CD14-positive monocyte (primary cell): ENCODE measurements around the gene NDST1. TPM values are rescaled to one million over a fixed set of nuclear protein-coding genes. Genes with fewer than 3 reads are reported as not detected.

ENCODE experiments used
- DNase-seq, 3 donors: peaks; one replicate each; pipeline ENCODE4 v3.0.0-alpha.2; 2011 to 2022
- H2AFZ ChIP-seq: 2 replicates; pipeline ENCODE4 v1.6.0; 2012; ENCODE audit warnings: mild to moderate bottlenecking, low read depth, low read length, inconsistent platforms; ENCODE audit not compliant: insufficient read depth, poor library complexity, severe bottlenecking
- H3K27ac ChIP-seq, 2 donors: 1 replicate in 1 of 2; 2 replicates in 1 of 2; pipeline ENCODE4 v1.5.1; 2012 to 2013; ENCODE audit warnings: low read length in 2 of 2, control low read depth in 1 of 2, inconsistent platforms in 1 of 2, low read depth in 1 of 2, mild to moderate bottlenecking in 1 of 2
- H3K27me3 ChIP-seq, 2 donors: one replicate each; pipeline versions ENCODE4 v1.6.0 to v1.6.1; 2011 to 2013; ENCODE audit warnings: low read length in 2 of 2; ENCODE audit not compliant: control insufficient read depth in 2 of 2, insufficient read depth in 2 of 2
- H3K36me3 ChIP-seq, 2 donors: replicated peaks in 1 of 2; 1 replicate in 1 of 2; 2 replicates in 1 of 2; pipeline versions ENCODE4 v1.5.1 to v1.6.1; 2012 to 2013; ENCODE audit warnings: low read length in 2 of 2, control low read depth in 1 of 2, inconsistent platforms in 1 of 2, mild to moderate bottlenecking in 1 of 2; ENCODE audit not compliant: insufficient read depth in 2 of 2, control insufficient read depth in 1 of 2
- H3K4me1 ChIP-seq, 2 donors: 1 replicate in 1 of 2; 2 replicates in 1 of 2; pipeline versions ENCODE4 v1.5.1 to v1.6.1; 2012 to 2013; ENCODE audit warnings: low read length in 2 of 2, control low read depth in 1 of 2, inconsistent platforms in 1 of 2, mild to moderate bottlenecking in 1 of 2, moderate library complexity in 1 of 2; ENCODE audit not compliant: insufficient read depth in 2 of 2, control insufficient read depth in 1 of 2
- H3K4me2 ChIP-seq: replicated peaks from 2 replicates; pipeline ENCODE3; 2012; ENCODE audit warnings: low read length, moderate library complexity, mild to moderate bottlenecking; ENCODE audit not compliant: poor library complexity, severe bottlenecking; ENCODE audit errors: extremely low read depth
- H3K4me3 ChIP-seq, 3 experiments: fragments of 200-600 bp in 1 of 3; sonication (generic) in 1 of 3; replicated peaks in 1 of 3; 1 replicate in 2 of 3; 2 replicates in 1 of 3; pipeline ENCODE4 v1.5.1; 2011 to 2013; ENCODE audit warnings: low read length in 3 of 3, mild to moderate bottlenecking in 3 of 3, control low read depth in 2 of 3, low read depth in 2 of 3, inconsistent platforms in 1 of 3, moderate library complexity in 1 of 3
- H3K79me2 ChIP-seq: 2 replicates; pipeline ENCODE4 v1.6.0; 2012; ENCODE audit warnings: mild to moderate bottlenecking, control low read depth, inconsistent platforms, low read length, moderate library complexity; ENCODE audit not compliant: insufficient read depth
- H3K9ac ChIP-seq: 2 replicates; pipeline ENCODE4 v1.6.0; 2017; ENCODE audit warnings: low read length, mild to moderate bottlenecking; ENCODE audit not compliant: insufficient read depth, poor library complexity, severe bottlenecking
- H3K9me3 ChIP-seq, 2 donors: replicated peaks in 1 of 2; 1 replicate in 1 of 2; 2 replicates in 1 of 2; pipeline versions ENCODE4 v1.5.1 to v1.6.1; 2012 to 2013; ENCODE audit warnings: low read length in 2 of 2, control low read depth in 1 of 2; ENCODE audit not compliant: control insufficient read depth in 1 of 2, insufficient read depth in 1 of 2
- H4K20me1 ChIP-seq: 2 replicates; pipeline ENCODE4 v1.6.0; 2012; ENCODE audit warnings: mild to moderate bottlenecking, low read length, control low read depth, moderate library complexity; ENCODE audit not compliant: insufficient read depth
- H3K27ac Mint-ChIP-seq, 7 donors: one replicate each; pipeline ENCODE4 v1.8.0; 2020; ENCODE audit warnings: mild to moderate bottlenecking in 7 of 7, mixed read lengths in 7 of 7, moderate library complexity in 6 of 7, inconsistent platforms in 2 of 7
- H3K27me3 Mint-ChIP-seq, 3 donors: one replicate each; pipeline ENCODE4 v1.8.0; 2021 to 2022; ENCODE audit warnings: low read depth in 3 of 3, mild to moderate bottlenecking in 3 of 3, mixed read lengths in 3 of 3, moderate library complexity in 3 of 3, inconsistent platforms in 1 of 3
- H3K36me3 Mint-ChIP-seq, 2 donors: one replicate each; pipeline ENCODE4 v1.8.0; 2020; ENCODE audit warnings: mixed read lengths in 2 of 2, inconsistent platforms in 1 of 2, mild to moderate bottlenecking in 1 of 2
- H3K4me1 Mint-ChIP-seq: one replicate; pipeline ENCODE4 v1.8.0; 2020; ENCODE audit warnings: mild to moderate bottlenecking, mixed read lengths
- H3K4me3 Mint-ChIP-seq, 2 donors: one replicate each; pipeline ENCODE4 v1.8.0; 2020; ENCODE audit warnings: mild to moderate bottlenecking in 2 of 2, mixed read lengths in 2 of 2, moderate library complexity in 1 of 2
- H3K9me3 Mint-ChIP-seq, 7 donors: one replicate each; pipeline ENCODE4 v1.8.0; 2020 to 2022; ENCODE audit warnings: mixed read lengths in 7 of 7, mild to moderate bottlenecking in 6 of 7, moderate library complexity in 6 of 7, inconsistent platforms in 2 of 7
- WGBS: methylation state at CpG from one replicate; pipeline ENCODE4 v1.1.5; 2013; ENCODE audit warnings: missing lambda C conversion rate; ENCODE audit not compliant: insufficient coverage; 5-methylcytosine and 5-hydroxymethylcytosine counted together
- intact Hi-C, 2 donors: fragments of 100-400 bp; cut with micrococcal nuclease; formaldehyde crosslinking; loops; one replicate each; pipeline versions ENCODE4 v1.15.0 to v1.15.1; 2023
- polyA plus RNA-seq, 3 donors: library from polyadenylated mRNA; depleted of rRNA in 1 of 3; unstranded in 2 of 3; stranded (reverse) in 1 of 3; fragments of 300-500 nt in 2 of 3; fragments of >200 nt in 1 of 3; fragmentation: Illumina TruSeq in 2 of 3; gene quantifications; 1 replicate in 2 of 3; 2 replicates in 1 of 3; pipeline ENCODE4 v1.2.3, GENCODE V29; 2012 to 2021
- TF ChIP-seq, protein P1 (sequence below): fragments of 200-600 bp; IDR thresholded peaks from one replicate; pipeline ENCODE4 v1.8.0; 2022; ENCODE audit warnings: antibody characterized with exemption, mild to moderate bottlenecking

Gene NDST1
- polyA plus RNA-seq, 3 donors = 7.0 to 18.9 (median 7.5) TPM

DNA sequence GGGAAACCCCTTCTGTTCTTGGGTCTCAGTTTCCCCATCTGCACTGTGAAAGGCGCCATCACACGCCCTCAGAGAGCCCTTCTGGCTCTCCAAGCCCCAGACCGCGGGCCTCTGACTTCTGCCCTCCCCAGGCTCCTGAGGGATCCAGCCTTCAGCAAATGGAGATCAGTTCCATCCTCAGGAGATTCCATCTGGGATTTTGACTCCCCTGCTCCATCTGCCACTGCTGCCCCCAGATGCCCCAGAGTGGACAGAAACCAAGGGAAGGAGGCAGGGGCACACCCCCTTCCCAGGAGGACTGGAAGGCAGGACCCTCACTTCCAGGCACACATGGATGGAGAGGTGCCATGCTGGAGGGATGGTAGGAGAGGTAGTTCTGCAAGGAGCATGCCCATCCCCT lies 39.7 kb upstream of the NDST1 start:
- Histone ChIP-seq H3K4me2 (no peak overlapping the region), H3K36me3 (no peaks in the 10 kb centered on the region), H3K4me3 (no peak overlapping the region), H2AFZ (no peak overlapping the region), H3K79me2 (no peaks in the 10 kb centered on the region), H3K27ac (no peak overlapping the region), H3K9me3 (no peaks in the 10 kb centered on the region), H3K9ac (no peak overlapping the region), H3K4me1 (peaks cover 0 to 5% of the 10 kb centered on the region in 2 donors), H3K27me3 (no peaks in the 10 kb centered on the region), H4K20me1 (no peaks in the 10 kb centered on the region)
- peaks cover 0 to 9% (median 3%) of the 10 kb centered on the region in 3 donors for H3K27me3 Mint-ChIP-seq
- WGBS = no CpG with 5 or more reads among the region's 4 CpGs
- intact Hi-C loops = no loop called here
- TF ChIP-seq, protein P1, sequence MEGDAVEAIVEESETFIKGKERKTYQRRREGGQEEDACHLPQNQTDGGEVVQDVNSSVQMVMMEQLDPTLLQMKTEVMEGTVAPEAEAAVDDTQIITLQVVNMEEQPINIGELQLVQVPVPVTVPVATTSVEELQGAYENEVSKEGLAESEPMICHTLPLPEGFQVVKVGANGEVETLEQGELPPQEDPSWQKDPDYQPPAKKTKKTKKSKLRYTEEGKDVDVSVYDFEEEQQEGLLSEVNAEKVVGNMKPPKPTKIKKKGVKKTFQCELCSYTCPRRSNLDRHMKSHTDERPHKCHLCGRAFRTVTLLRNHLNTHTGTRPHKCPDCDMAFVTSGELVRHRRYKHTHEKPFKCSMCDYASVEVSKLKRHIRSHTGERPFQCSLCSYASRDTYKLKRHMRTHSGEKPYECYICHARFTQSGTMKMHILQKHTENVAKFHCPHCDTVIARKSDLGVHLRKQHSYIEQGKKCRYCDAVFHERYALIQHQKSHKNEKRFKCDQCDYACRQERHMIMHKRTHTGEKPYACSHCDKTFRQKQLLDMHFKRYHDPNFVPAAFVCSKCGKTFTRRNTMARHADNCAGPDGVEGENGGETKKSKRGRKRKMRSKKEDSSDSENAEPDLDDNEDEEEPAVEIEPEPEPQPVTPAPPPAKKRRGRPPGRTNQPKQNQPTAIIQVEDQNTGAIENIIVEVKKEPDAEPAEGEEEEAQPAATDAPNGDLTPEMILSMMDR = no peak
- DNase-seq = no peak
- peak overlapping the region in 1 of 7 donors; percentile 36 for H3K27ac Mint-ChIP-seq
- H3K36me3 Mint-ChIP-seq = no peaks in the 10 kb centered on the region
- peaks cover 18% of the 10 kb centered on the region for H3K4me1 Mint-ChIP-seq
- H3K4me3 Mint-ChIP-seq = no peak overlapping the region
- H3K9me3 Mint-ChIP-seq = no peaks in the 10 kb centered on the region

DNA sequence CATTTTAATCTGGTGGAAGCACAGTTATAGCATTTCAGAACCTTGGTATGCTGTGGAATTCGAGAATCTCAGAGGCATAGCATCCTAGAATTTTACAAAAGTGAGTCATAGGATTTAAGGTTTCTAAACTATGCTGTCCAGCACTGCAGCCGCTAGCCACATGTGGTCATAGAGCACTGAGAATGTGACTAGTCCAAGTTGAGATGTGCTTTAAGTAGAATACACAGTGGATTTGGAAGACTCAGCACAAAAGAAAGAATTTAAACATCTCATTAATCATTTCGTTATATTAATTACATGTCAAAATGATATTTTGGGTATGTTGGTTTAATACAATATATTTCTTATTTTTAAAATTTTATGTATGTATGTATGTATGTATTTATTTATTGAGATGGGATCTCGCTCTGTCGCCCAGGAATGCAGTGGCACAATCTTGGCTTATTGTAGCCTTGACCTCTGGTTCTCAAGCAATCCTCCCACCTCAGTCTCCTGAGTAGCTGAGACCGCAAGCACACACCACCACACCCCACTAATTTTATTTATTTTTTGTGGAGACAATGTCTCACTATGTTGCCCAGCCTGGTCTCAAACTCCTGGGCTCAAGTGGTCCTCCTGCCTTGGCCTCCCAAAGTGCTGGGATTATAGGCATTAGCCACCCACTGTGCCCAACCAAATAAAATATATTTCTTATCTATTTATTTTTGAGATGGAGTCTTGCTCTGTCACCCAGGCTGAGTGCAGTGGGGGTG lies 38.0 kb upstream of the NDST1 start:
- Histone ChIP-seq H4K20me1 (no peaks in the 10 kb centered on the region), H3K36me3 (no peaks in the 10 kb centered on the region), H3K9me3 (no peaks in the 10 kb centered on the region), H3K4me2 (no peak overlapping the region), H3K27me3 (no peaks in the 10 kb centered on the region), H3K27ac (no peak overlapping the region), H3K79me2 (no peaks in the 10 kb centered on the region), H3K4me3 (no peak overlapping the region), H3K4me1 (peaks cover 8 to 9% of the 10 kb centered on the region in 2 donors), H3K9ac (no peak overlapping the region), H2AFZ (no peak overlapping the region)
- H3K27ac Mint-ChIP-seq = peak overlapping the region in 1 of 7 donors; percentile 63
- no peak for DNase-seq
- no peaks in the 10 kb centered on the region for H3K36me3 Mint-ChIP-seq
- TF ChIP-seq, protein P1 = no peak
- no peak overlapping the region for H3K4me3 Mint-ChIP-seq
- H3K27me3 Mint-ChIP-seq = peaks cover 0 to 11% (median 3%) of the 10 kb centered on the region in 3 donors
- peaks cover 0 to 3% (median 0%) of the 10 kb centered on the region in 7 donors for H3K9me3 Mint-ChIP-seq
- WGBS = 100% methylated on average over 1 of the region's 6 CpGs
- intact Hi-C loops = loop anchor here in 1 of 2 donors (10.0 kb wide), 1 partner anchor 295 kb away; no protein-coding TSS in a partner anchor
- peaks cover 27% of the 10 kb centered on the region for H3K4me1 Mint-ChIP-seq
